HepG2 (cell line): ENCODE measurements around the gene RASL12. TPM values are rescaled to one million over a fixed set of nuclear protein-coding genes. Genes with fewer than 3 reads are reported as not detected.

Experiments
- ATAC-seq: fragments of 200-7000 bp; cut with Tn5 transposase; 3 replicates; pipeline ENCODE4 v1.9.1; 2020; ENCODE audit warnings: mild to moderate bottlenecking, moderate library complexity
- BruUV-seq: library from RNA; stranded (reverse); fragments of 400-500 nt; replicated peaks from 2 replicates; lab custom pipeline; 2021; lab: Mats Ljungman, UMichigan
- CTCF ChIA-PET: fragments of 300-600 bp; formaldehyde crosslinking; extraction: SDS; loops from one replicate; lab custom pipeline; 2021; ENCODE audit warnings: low total read pairs, inconsistent platforms, low intra/inter-chr PET ratio; lab: Yijun Ruan, JAX
- POLR2A ChIA-PET: fragments of 350-600 bp; sonication (Branson Sonifier 250); formaldehyde crosslinking; loops from one replicate; lab custom pipeline; 2020; ENCODE audit warnings: antibody characterized with exemption, inconsistent platforms; lab: Yijun Ruan, JAX
- DNase-seq: peaks from one replicate; pipeline ENCODE4 v3.0.0-alpha.2; 2015; ENCODE audit warnings: low spot score
- FAIRE-seq: peaks from 3 replicates; lab custom pipeline; 2011; peaks lifted over from hg19 to GRCh38; lab: Jason Lieb, UNC
- H2AFZ ChIP-seq: one replicate; pipeline ENCODE4 v1.6.1; 2011; ENCODE audit warnings: low read length, inconsistent platforms
- H3K27ac ChIP-seq: fragments of 300-600 bp; 3 replicates; pipeline ENCODE4 v1.8.0; 2011; ENCODE audit warnings: mixed run types, mild to moderate bottlenecking, mixed read lengths, low read length, inconsistent platforms; ENCODE audit not compliant: insufficient read depth; ENCODE audit errors: extremely low read length
- H3K27me3 ChIP-seq, 2 experiments: fragments of 200-600 bp in 1 of 2; 2 replicates in 1 of 2; 3 replicates in 1 of 2; pipeline versions ENCODE4 v1.6.0 to v1.8.0; 2011; ENCODE audit warnings: low read length in 2 of 2, mild to moderate bottlenecking in 2 of 2, moderate library complexity in 2 of 2, inconsistent platforms in 1 of 2; ENCODE audit not compliant: insufficient read depth in 2 of 2, control insufficient read depth in 1 of 2
- H3K36me3 ChIP-seq, 2 experiments: fragments of 200-600 bp in 1 of 2; replicated peaks in 1 of 2; 2 replicates in 1 of 2; 3 replicates in 1 of 2; pipeline versions ENCODE4 v1.5.1 to v1.8.0; 2011; ENCODE audit warnings: low read length in 2 of 2, inconsistent platforms in 1 of 2; ENCODE audit not compliant: insufficient read depth in 2 of 2, control insufficient read depth in 1 of 2
- H3K4me1 ChIP-seq: 2 replicates; pipeline ENCODE4 v1.5.1; 2012; ENCODE audit warnings: low read length, inconsistent platforms; ENCODE audit not compliant: insufficient read depth
- H3K4me2 ChIP-seq: 2 replicates; pipeline ENCODE4 v1.6.0; 2011; ENCODE audit warnings: low read depth, low read length, inconsistent platforms
- H3K4me3 ChIP-seq, 3 experiments: fragments of 200-600 bp in 1 of 3; sonication (generic), shearing (Covaris generic) in 1 of 3; replicated peaks in 1 of 3; 2 replicates each; pipeline ENCODE4 v1.5.1; 2011 to 2016; ENCODE audit warnings: low read length in 3 of 3, inconsistent platforms in 2 of 3, low read depth in 2 of 3, mild to moderate bottlenecking in 2 of 3, control low read depth in 1 of 3, mixed read lengths in 1 of 3; ENCODE audit not compliant: insufficient read depth in 1 of 3
- H3K79me2 ChIP-seq: one replicate; pipeline ENCODE4 v1.6.1; 2011; ENCODE audit warnings: low read length, inconsistent platforms; ENCODE audit not compliant: insufficient read depth
- H3K9ac ChIP-seq: 2 replicates; pipeline ENCODE4 v1.6.0; 2011; ENCODE audit warnings: mild to moderate bottlenecking, low read depth, low read length, inconsistent platforms; ENCODE audit not compliant: insufficient read depth
- H3K9me3 ChIP-seq: 2 replicates; pipeline ENCODE4 v1.5.1; 2012; ENCODE audit warnings: mild to moderate bottlenecking, low read length
- H4K20me1 ChIP-seq: 2 replicates; pipeline ENCODE4 v1.6.0; 2011; ENCODE audit warnings: inconsistent platforms, mild to moderate bottlenecking, low read length, moderate library complexity; ENCODE audit not compliant: insufficient read depth
- EED ChIP-seq: sonication (generic); formaldehyde crosslinking; IDR thresholded peaks from 2 replicates; pipeline ENCODE4 v1.5.0; 2020; ENCODE audit warnings: mild to moderate bottlenecking, missing genetic modification reagents
- NFIC ChIP-seq: IDR thresholded peaks from 2 replicates; pipeline ENCODE4 v1.6.1; 2012; ENCODE audit warnings: mild to moderate bottlenecking, low read length, inconsistent platforms
- NR2F2 ChIP-seq: IDR thresholded peaks from 2 replicates; pipeline ENCODE4 v1.6.1; 2012; ENCODE audit warnings: low read depth, inconsistent platforms, borderline replicate concordance
- SMC3 ChIP-seq: IDR thresholded peaks from 2 replicates; pipeline ENCODE4 v1.6.1; 2011; ENCODE audit warnings: low read length, improper control_type of control experiment
- ZBTB7B ChIP-seq: sonication (generic); formaldehyde crosslinking; IDR thresholded peaks from 2 replicates; pipeline ENCODE4 v1.4.0; 2020; ENCODE audit warnings: missing genetic modification reagents
- ZNF354B ChIP-seq: sonication (generic); formaldehyde crosslinking; IDR thresholded peaks from 2 replicates; pipeline ENCODE4 v1.8.0; 2022; ENCODE audit warnings: mild to moderate bottlenecking, missing genetic modification reagents
- ZZZ3 ChIP-seq: sonication (generic); formaldehyde crosslinking; IDR thresholded peaks from 2 replicates; pipeline ENCODE4 v1.4.0; 2020; ENCODE audit warnings: missing genetic modification reagents, mild to moderate bottlenecking, borderline replicate concordance
- WGBS: methylation state at CpG from one replicate; pipeline ENCODE4 v1.1.6; 2017; ENCODE audit warnings: low lambda C conversion rate; 5-methylcytosine and 5-hydroxymethylcytosine counted together
- in situ Hi-C: cut with HindIII; loops from 2 replicates; pipeline ENCODE4 v1.10.0; 2017; ENCODE audit warnings: low pct_unique_long_range_greater_than_20kb; ENCODE audit not compliant: extremely low pct_ligation_motif_present
- intact Hi-C: fragments of 100-400 bp; cut with micrococcal nuclease; formaldehyde crosslinking; loops from one replicate; pipeline ENCODE4 v1.10.0; 2022; ENCODE audit not compliant: unreplicated experiment
- polyA plus RNA-seq, 8 experiments: library from polyadenylated mRNA; depleted of rRNA in 3 of 8; stranded (reverse) in 7 of 8; unstranded in 1 of 8; fragments of >200 nt; fragmentation: Illumina TruSeq in 4 of 8; extraction: Trizol in 4 of 8; gene quantifications; 2 replicates each; pipeline versions ENCODE4 v1.2.1 to v1.2.3, GENCODE V29; 2011 to 2016; ENCODE audit warnings: low read depth in 4 of 8, missing spikeins in 1 of 8, mixed read lengths in 1 of 8; ENCODE audit not compliant: insufficient read depth in 1 of 8
- total RNA-seq, 5 experiments: library from RNA; depleted of rRNA; stranded (reverse); fragments of >200 nt; fragmentation: Illumina TruSeq; extraction: Trizol; gene quantifications; 2 replicates each; pipeline ENCODE4 v1.2.3, GENCODE V29; 2016; ENCODE audit warnings: low read depth in 1 of 5
- TF ChIP-seq, protein P1 (sequence below): sonication (generic); formaldehyde crosslinking; IDR thresholded peaks from 2 replicates; pipeline ENCODE4 v1.4.0; 2020; ENCODE audit warnings: mild to moderate bottlenecking, missing genetic modification reagents
- TF ChIP-seq, protein P2 (sequence below): sonication (generic); formaldehyde crosslinking; IDR thresholded peaks from 2 replicates; pipeline ENCODE4 v1.4.0; 2020; ENCODE audit warnings: missing genetic modification reagents, borderline replicate concordance
- TF ChIP-seq, protein P3 (sequence below): sonication (generic); formaldehyde crosslinking; IDR thresholded peaks from 2 replicates; pipeline ENCODE4 v1.8.1; 2023; ENCODE audit warnings: mild to moderate bottlenecking, missing genetic modification reagents
- TF ChIP-seq, protein P4 (sequence below): sonication (generic); formaldehyde crosslinking; IDR thresholded peaks from 2 replicates; pipeline ENCODE4 v1.4.0; 2020; ENCODE audit warnings: low read depth, mild to moderate bottlenecking, missing genetic modification reagents

RASL12 gene
- total and polyA plus RNA-seq, 2 of the 13 experiments (the other 11 are each of a cell fraction or from before 2014, with no cell fraction given): 0.16 to 0.55 TPM

DNA sequence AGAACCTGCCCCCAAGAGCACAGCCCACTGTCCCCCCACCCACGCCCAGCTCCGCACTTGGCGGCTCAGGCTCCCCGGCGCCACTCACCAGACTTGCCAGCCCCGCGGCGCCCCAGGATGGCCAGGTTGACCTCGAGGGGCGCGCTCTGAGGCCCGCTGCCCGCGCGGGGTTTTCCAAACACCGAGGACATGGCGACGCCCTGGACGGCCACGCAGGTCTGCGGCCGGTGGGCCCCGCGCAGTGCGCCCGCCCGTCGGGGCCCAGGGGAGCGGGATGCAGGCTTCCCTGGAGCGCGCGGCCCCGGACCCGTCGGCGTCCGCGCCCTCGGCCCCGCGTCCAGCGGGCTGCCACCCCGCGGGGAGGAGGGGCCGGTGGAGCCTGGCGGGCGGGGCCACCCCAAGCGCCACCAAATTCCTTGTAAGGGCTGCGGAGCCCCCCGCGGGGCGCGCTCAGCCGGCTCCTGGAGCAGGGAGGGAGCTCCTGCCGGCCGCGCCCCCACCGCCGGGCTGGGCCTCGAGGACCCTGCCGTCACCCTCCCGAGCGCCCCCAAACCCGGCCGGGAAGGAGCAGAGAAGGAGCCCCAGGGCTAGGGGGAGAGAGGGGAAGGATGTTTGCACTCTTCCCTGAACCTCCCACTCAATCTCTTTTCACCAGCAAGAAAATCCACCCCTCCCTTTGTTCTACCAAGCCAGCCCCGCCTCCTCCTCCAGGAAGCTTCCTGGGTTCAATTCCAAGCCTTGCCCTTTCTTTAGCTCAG lies at the start of gene RASL12 (continued):
- TF ChIP-seq, protein P1, sequence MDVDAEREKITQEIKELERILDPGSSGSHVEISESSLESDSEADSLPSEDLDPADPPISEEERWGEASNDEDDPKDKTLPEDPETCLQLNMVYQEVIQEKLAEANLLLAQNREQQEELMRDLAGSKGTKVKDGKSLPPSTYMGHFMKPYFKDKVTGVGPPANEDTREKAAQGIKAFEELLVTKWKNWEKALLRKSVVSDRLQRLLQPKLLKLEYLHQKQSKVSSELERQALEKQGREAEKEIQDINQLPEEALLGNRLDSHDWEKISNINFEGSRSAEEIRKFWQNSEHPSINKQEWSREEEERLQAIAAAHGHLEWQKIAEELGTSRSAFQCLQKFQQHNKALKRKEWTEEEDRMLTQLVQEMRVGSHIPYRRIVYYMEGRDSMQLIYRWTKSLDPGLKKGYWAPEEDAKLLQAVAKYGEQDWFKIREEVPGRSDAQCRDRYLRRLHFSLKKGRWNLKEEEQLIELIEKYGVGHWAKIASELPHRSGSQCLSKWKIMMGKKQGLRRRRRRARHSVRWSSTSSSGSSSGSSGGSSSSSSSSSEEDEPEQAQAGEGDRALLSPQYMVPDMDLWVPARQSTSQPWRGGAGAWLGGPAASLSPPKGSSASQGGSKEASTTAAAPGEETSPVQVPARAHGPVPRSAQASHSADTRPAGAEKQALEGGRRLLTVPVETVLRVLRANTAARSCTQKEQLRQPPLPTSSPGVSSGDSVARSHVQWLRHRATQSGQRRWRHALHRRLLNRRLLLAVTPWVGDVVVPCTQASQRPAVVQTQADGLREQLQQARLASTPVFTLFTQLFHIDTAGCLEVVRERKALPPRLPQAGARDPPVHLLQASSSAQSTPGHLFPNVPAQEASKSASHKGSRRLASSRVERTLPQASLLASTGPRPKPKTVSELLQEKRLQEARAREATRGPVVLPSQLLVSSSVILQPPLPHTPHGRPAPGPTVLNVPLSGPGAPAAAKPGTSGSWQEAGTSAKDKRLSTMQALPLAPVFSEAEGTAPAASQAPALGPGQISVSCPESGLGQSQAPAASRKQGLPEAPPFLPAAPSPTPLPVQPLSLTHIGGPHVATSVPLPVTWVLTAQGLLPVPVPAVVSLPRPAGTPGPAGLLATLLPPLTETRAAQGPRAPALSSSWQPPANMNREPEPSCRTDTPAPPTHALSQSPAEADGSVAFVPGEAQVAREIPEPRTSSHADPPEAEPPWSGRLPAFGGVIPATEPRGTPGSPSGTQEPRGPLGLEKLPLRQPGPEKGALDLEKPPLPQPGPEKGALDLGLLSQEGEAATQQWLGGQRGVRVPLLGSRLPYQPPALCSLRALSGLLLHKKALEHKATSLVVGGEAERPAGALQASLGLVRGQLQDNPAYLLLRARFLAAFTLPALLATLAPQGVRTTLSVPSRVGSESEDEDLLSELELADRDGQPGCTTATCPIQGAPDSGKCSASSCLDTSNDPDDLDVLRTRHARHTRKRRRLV (CRISPR knock-in tag): no peak
- no peak for TF ChIP-seq NFIC
- TF ChIP-seq SMC3: no peak
- no peak for TF ChIP-seq ZNF354B
- TF ChIP-seq EED: no peak
- no peak for TF ChIP-seq ZBTB7B (CRISPR knock-in tag)

DNA sequence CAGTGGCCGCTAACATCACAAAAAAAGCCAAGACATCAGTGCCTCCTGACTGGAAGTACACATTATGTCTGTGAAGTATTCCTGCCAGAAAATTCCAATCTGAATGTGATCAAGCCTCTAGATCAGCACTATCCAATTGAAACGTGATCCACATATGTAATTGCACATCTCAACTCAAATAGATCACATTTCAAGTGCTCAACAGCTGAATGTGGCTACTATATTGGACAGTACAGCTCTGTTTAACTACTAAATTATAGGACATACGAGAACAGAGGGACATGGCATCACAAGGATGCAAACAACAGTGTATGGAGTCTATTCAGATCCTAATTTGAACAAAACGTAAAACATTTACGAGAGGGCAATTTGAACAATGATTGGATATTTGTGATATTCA lies 47.8 kb upstream of the RASL12 start:
- Histone ChIP-seq H3K36me3 (peaks cover 21 to 47% of the 10 kb centered on the region in 2 experiments), H4K20me1 (no peaks in the 10 kb centered on the region), H3K4me2 (no peak overlapping the region), H3K79me2 (no peaks in the 10 kb centered on the region), H3K27ac (no peak overlapping the region), H3K9me3 (no peaks in the 10 kb centered on the region), H3K9ac (no peak overlapping the region), H3K4me3 (no peak overlapping the region), H3K27me3 (no peaks in the 10 kb centered on the region; a peak in 1 of 5 replicates), H3K4me1 (no peaks in the 10 kb centered on the region), H2AFZ (no peak overlapping the region)
- intact Hi-C loops (no loop called here), in situ Hi-C loops (no loop called here)
- no TSS peak for BruUV-seq
- WGBS: 94% methylated on average over 5 of the region's 5 CpGs
- ChIA-PET POLR2A (no interaction called here), CTCF (no interaction called here)
- ATAC-seq: no peak
- FAIRE-seq: no peak
- no peak for DNase-seq
- TF ChIP-seq ZZZ3 (CRISPR knock-in tag) (no peak), NR2F2 (no peak)
- TF ChIP-seq, protein P2, sequence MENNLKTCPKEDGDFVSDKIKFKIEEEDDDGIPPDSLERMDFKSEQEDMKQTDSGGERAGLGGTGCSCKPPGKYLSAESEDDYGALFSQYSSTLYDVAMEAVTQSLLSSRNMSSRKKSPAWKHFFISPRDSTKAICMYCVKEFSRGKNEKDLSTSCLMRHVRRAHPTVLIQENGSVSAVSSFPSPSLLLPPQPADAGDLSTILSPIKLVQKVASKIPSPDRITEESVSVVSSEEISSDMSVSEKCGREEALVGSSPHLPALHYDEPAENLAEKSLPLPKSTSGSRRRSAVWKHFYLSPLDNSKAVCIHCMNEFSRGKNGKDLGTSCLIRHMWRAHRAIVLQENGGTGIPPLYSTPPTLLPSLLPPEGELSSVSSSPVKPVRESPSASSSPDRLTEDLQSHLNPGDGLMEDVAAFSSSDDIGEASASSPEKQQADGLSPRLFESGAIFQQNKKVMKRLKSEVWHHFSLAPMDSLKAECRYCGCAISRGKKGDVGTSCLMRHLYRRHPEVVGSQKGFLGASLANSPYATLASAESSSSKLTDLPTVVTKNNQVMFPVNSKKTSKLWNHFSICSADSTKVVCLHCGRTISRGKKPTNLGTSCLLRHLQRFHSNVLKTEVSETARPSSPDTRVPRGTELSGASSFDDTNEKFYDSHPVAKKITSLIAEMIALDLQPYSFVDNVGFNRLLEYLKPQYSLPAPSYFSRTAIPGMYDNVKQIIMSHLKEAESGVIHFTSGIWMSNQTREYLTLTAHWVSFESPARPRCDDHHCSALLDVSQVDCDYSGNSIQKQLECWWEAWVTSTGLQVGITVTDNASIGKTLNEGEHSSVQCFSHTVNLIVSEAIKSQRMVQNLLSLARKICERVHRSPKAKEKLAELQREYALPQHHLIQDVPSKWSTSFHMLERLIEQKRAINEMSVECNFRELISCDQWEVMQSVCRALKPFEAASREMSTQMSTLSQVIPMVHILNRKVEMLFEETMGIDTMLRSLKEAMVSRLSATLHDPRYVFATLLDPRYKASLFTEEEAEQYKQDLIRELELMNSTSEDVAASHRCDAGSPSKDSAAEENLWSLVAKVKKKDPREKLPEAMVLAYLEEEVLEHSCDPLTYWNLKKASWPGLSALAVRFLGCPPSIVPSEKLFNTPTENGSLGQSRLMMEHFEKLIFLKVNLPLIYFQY: no peak
- TF ChIP-seq, protein P3, sequence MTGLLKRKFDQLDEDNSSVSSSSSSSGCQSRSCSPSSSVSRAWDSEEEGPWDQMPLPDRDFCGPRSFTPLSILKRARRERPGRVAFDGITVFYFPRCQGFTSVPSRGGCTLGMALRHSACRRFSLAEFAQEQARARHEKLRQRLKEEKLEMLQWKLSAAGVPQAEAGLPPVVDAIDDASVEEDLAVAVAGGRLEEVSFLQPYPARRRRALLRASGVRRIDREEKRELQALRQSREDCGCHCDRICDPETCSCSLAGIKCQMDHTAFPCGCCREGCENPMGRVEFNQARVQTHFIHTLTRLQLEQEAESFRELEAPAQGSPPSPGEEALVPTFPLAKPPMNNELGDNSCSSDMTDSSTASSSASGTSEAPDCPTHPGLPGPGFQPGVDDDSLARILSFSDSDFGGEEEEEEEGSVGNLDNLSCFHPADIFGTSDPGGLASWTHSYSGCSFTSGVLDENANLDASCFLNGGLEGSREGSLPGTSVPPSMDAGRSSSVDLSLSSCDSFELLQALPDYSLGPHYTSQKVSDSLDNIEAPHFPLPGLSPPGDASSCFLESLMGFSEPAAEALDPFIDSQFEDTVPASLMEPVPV (CRISPR knock-in tag): no peak
- TF ChIP-seq, protein P4, sequence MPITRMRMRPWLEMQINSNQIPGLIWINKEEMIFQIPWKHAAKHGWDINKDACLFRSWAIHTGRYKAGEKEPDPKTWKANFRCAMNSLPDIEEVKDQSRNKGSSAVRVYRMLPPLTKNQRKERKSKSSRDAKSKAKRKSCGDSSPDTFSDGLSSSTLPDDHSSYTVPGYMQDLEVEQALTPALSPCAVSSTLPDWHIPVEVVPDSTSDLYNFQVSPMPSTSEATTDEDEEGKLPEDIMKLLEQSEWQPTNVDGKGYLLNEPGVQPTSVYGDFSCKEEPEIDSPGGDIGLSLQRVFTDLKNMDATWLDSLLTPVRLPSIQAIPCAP (CRISPR knock-in tag): no peak
